ENCODE measurements around the gene MCUB.

DNA sequence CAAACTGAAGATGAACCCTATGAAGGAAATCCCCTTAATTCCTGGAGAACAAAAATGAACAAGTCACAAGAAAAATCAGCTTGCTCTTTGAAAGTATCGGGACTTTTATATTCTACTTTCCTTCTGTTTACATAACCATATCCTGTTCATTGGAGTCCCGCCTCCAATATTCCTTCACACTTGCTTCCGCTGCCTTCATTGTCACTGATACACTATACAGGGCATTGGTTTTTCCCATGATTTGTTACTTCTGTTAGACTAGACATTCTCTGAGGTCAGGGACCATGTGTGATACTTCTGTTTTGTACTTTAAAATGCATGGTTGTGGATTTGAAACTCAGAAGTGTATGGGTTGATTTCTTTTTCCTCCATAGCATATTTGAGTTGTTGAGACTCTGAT is 18.8 kb downstream of the MCUB start:
- no peak for TF ChIP-seq EZH2 (IDR thresholded peaks at IDR 0.05)
- TF ChIP-seq POLR2AphosphoS5 (IDR thresholded peaks at IDR 0.05; ENCODE audit: borderline replicate concordance, low read depth, low read length) = no peak
- no peak for TF ChIP-seq FOXP2 (optimal IDR thresholded peaks at IDR 0.05; ENCODE audit: control extremely low read depth, extremely low read length, insufficient read depth)
